OCI-LY1 (cell line): ENCODE data around the gene NOP56.
A peak's percentile ranks its signal among the peaks of the same experiment; 100 is the strongest.

Experiments
- H2AFZ ChIP-seq: fragments of 200-600 bp; sonication (generic), shearing (Covaris generic); 2 replicates; pipeline ENCODE4 v1.6.0; 2014; ENCODE audit warnings: antibody characterized with exemption, mild to moderate bottlenecking, low read length
- H3F3A ChIP-seq: fragments of 200-600 bp; sonication (generic), shearing (Covaris generic); 2 replicates; pipeline ENCODE4 v1.6.0; 2014; ENCODE audit warnings: mild to moderate bottlenecking, antibody characterized with exemption, low read length, moderate library complexity; ENCODE audit not compliant: insufficient read depth
- H3K27ac ChIP-seq: fragments of 200-600 bp; sonication (generic); 2 replicates; pipeline ENCODE4 v1.5.1; 2014; ENCODE audit warnings: low read length, mixed run types, mild to moderate bottlenecking, low read depth; ENCODE audit not compliant: poor library complexity, severe bottlenecking
- H3K27me3 ChIP-seq: fragments of 200-600 bp; sonication (generic); 2 replicates; pipeline ENCODE4 v1.6.0; 2014; ENCODE audit warnings: antibody characterized with exemption, mild to moderate bottlenecking, low read length, moderate library complexity; ENCODE audit not compliant: insufficient read depth
- H3K36me3 ChIP-seq: fragments of 200-600 bp; sonication (generic); 2 replicates; pipeline ENCODE4 v1.6.1; 2014; ENCODE audit warnings: mild to moderate bottlenecking, antibody characterized with exemption, low read length, moderate library complexity, mixed read lengths; ENCODE audit not compliant: insufficient read depth
- H3K4me1 ChIP-seq: fragments of 200-600 bp; sonication (generic); 2 replicates; pipeline ENCODE4 v1.5.1; 2014; ENCODE audit warnings: mild to moderate bottlenecking, low read length, moderate library complexity; ENCODE audit not compliant: insufficient read depth, severe bottlenecking
- H3K4me2 ChIP-seq: fragments of 200-600 bp; sonication (generic), shearing (Covaris generic); 2 replicates; pipeline ENCODE4 v1.6.1; 2014; ENCODE audit warnings: low read length
- H3K4me3 ChIP-seq: fragments of 200-600 bp; sonication (generic); 2 replicates; pipeline ENCODE4 v1.5.1; 2014; ENCODE audit warnings: low read length, low read depth, mild to moderate bottlenecking, mixed read lengths; ENCODE audit not compliant: poor library complexity, severe bottlenecking
- H3K79me2 ChIP-seq: fragments of 200-600 bp; shearing (Covaris generic); 2 replicates; pipeline ENCODE4 v1.6.1; 2016; ENCODE audit warnings: mixed run types, low read length, mixed read lengths; ENCODE audit not compliant: insufficient read depth
- H3K9ac ChIP-seq: fragments of 200-600 bp; sonication (generic), shearing (Covaris generic); 2 replicates; pipeline ENCODE4 v1.6.1; 2014; ENCODE audit warnings: mild to moderate bottlenecking, low read length, mixed read lengths
- H3K9me2 ChIP-seq: fragments of 200-600 bp; sonication (generic), shearing (Covaris generic); 2 replicates; pipeline ENCODE4 v1.6.1; 2014; ENCODE audit warnings: low read depth, mild to moderate bottlenecking, low read length, mixed read lengths
- H3K9me3 ChIP-seq: fragments of 200-600 bp; shearing (Covaris generic); 2 replicates; pipeline ENCODE4 v1.6.1; 2014; ENCODE audit warnings: low read length, mixed read lengths
- H4K20me1 ChIP-seq: fragments of 200-600 bp; sonication (generic), shearing (Covaris generic); 2 replicates; pipeline ENCODE4 v1.6.0; 2016; ENCODE audit warnings: mild to moderate bottlenecking, low read length; ENCODE audit not compliant: insufficient read depth
- EZH2 ChIP-seq: fragments of 200-600 bp; sonication (generic), shearing (Covaris generic); IDR thresholded peaks from 2 replicates; pipeline ENCODE4 v1.8.0; 2017; ENCODE audit warnings: borderline replicate concordance, mixed run types, mild to moderate bottlenecking, antibody characterized with exemption, low read length, moderate library complexity, mixed read lengths
- TF ChIP-seq, protein P1 (sequence below): fragments of 200-600 bp; sonication (generic), shearing (Covaris generic); IDR thresholded peaks from 2 replicates; pipeline ENCODE4 v1.5.1; 2017; ENCODE audit warnings: mild to moderate bottlenecking, antibody characterized with exemption, low read length, moderate library complexity, mixed read lengths

Gene NOP56

DNA sequence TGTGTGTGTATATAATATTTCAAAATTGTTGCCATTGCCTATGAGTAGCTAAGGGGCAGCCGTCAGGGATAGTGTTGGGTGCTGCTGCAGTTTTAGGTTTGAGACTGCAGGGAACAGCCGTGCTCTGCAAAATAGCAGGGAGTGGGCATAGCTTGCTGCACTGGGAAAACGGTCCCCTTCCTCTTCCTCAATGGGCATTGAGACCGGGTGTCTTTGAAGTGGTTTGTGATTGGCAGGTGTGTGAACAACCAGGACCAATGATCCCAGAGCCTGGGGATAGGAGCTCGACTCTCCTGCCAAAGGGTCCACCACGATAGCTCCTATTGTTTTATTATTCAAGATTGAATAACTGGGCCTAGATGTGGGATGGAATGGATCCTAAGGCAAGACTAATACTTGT lies 35.1 kb downstream of the NOP56 start:
- peak overlapping the region; percentile 35 for H3K4me2 ChIP-seq
- H3K27me3 ChIP-seq = 0 out of 2 replicates have a peak, but pooled peaks cover 5% of the 10 kb centered on the region

GRCh38 chr20:2688041-2688591 lies 35.7 kb downstream of the NOP56 start:
- Histone ChIP-seq H4K20me1 (no peaks in the 10 kb centered on the region), H3K9ac (no peak overlapping the region; the same call in 1 of the 2 replicates), H3K27me3 (0 out of 2 replicates have a peak, but pooled peaks cover 5% of the 10 kb centered on the region), H3K4me2 (peak overlapping the region; percentile 35), H3K27ac (no peak overlapping the region), H2AFZ (peak overlapping the region; percentile 38; the same call in 1 of the 2 replicates), H3K79me2 (no peaks in the 10 kb centered on the region), H3K9me2 (no peaks in the 10 kb centered on the region), H3K9me3 (no peaks in the 10 kb centered on the region), H3F3A (no peaks in the 10 kb centered on the region), H3K4me3 (peak overlapping the region; percentile 0), H3K4me1 (peaks cover 16% of the 10 kb centered on the region), H3K36me3 (no peaks in the 10 kb centered on the region)
- no peak for TF ChIP-seq EZH2
- TF ChIP-seq, protein P1, sequence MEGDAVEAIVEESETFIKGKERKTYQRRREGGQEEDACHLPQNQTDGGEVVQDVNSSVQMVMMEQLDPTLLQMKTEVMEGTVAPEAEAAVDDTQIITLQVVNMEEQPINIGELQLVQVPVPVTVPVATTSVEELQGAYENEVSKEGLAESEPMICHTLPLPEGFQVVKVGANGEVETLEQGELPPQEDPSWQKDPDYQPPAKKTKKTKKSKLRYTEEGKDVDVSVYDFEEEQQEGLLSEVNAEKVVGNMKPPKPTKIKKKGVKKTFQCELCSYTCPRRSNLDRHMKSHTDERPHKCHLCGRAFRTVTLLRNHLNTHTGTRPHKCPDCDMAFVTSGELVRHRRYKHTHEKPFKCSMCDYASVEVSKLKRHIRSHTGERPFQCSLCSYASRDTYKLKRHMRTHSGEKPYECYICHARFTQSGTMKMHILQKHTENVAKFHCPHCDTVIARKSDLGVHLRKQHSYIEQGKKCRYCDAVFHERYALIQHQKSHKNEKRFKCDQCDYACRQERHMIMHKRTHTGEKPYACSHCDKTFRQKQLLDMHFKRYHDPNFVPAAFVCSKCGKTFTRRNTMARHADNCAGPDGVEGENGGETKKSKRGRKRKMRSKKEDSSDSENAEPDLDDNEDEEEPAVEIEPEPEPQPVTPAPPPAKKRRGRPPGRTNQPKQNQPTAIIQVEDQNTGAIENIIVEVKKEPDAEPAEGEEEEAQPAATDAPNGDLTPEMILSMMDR = peak; percentile 93

More for the DNA sequence above, 35.1 kb downstream of the NOP56 start:
- Histone ChIP-seq H3K9me2 (no peaks in the 10 kb centered on the region), H3K79me2 (no peaks in the 10 kb centered on the region), H3K4me3 (peak overlapping the region; percentile 0), H3K9me3 (no peaks in the 10 kb centered on the region), H3K9ac (no peak overlapping the region; the same call in 1 of the 2 replicates), H2AFZ (peak overlapping the region; percentile 38; the same call in 1 of the 2 replicates), H3K27ac (no peak overlapping the region), H3K4me1 (peaks cover 16% of the 10 kb centered on the region), H3F3A (no peaks in the 10 kb centered on the region), H4K20me1 (no peaks in the 10 kb centered on the region), H3K36me3 (no peaks in the 10 kb centered on the region)
- TF ChIP-seq, protein P1 = no peak
- no peak for TF ChIP-seq EZH2

- no peaks in the 10 kb centered on the region for H3K9me3 ChIP-seq
- no peak overlapping the region for H3K4me3 ChIP-seq
- H3F3A ChIP-seq = no peaks in the 10 kb centered on the region
- no peaks in the 10 kb centered on the region for H3K36me3 ChIP-seq
- H4K20me1 ChIP-seq = no peaks in the 10 kb centered on the region
- H3K9ac ChIP-seq = no peak overlapping the region
- TF ChIP-seq, protein P1 = no peak
- no peak for TF ChIP-seq EZH2
- H3K27me3 ChIP-seq = 0 out of 2 replicates have a peak, but pooled peaks cover 5% of the 10 kb centered on the region
- H3K27ac ChIP-seq = no peak overlapping the region
- no peaks in the 10 kb centered on the region for H3K9me2 ChIP-seq
- peaks cover 16% of the 10 kb centered on the region for H3K4me1 ChIP-seq
- no peaks in the 10 kb centered on the region for H3K79me2 ChIP-seq
- H3K4me2 ChIP-seq = no peak overlapping the region
- no peak overlapping the region for H2AFZ ChIP-seq
These were observed 37.8 kb downstream of the NOP56 start for GRCh38 chr20:2690213-2690612.
